ENCODE data around the gene TRIM15.

- TF ChIP-seq CTCF (IDR thresholded peaks at IDR 0.05 in 2 of 3, conservative IDR thresholded peaks at IDR 0.05 in 1 of 3; ENCODE audit: borderline replicate concordance in 1 of 3, insufficient read depth in 1 of 3, low read depth in 2 of 3, low read length in 2 of 3), result no peak
- no peak for TF ChIP-seq JUND (IDR thresholded peaks at IDR 0.05)
- TF ChIP-seq REST (IDR thresholded peaks at IDR 0.05; ENCODE audit: low read depth), result no peak
- TF ChIP-seq EZH2 (IDR thresholded peaks at IDR 0.05), result no peak
- no peak for TF ChIP-seq POLR2A (IDR thresholded peaks at IDR 0.05; ENCODE audit: borderline replicate concordance, extremely low read depth, insufficient read depth, insufficient read length)
- TF ChIP-seq MAX (IDR thresholded peaks at IDR 0.05), result no peak
- TF ChIP-seq CBX3 (IDR thresholded peaks at IDR 0.05; ENCODE audit: low read depth), result no peak
- TF ChIP-seq EZH2phosphoT487 (IDR thresholded peaks at IDR 0.05; ENCODE audit: borderline replicate concordance), result no peak
- no peak for TF ChIP-seq ATF3 (IDR thresholded peaks at IDR 0.05)
- TF ChIP-seq EGR1 (IDR thresholded peaks at IDR 0.05; ENCODE audit: low read depth), result no peak
- TF ChIP-seq POLR2AphosphoS5 (IDR thresholded peaks at IDR 0.05; ENCODE audit: low read depth, low read length), result no peak
- no peak for TF ChIP-seq ELF1 (IDR thresholded peaks at IDR 0.05; ENCODE audit: borderline replicate concordance, low read depth)
Observed at GRCh38 chr6:30152910-30153610, 10.3 kb upstream of the TRIM15 start.

Measured in HCT116 (cell line).